ENCODE results near the gene ZNF565.
"Not testable (repeated sequence)": the region's sequence is repeated elsewhere in the genome, so short reads cannot be mapped to it uniquely, and the experiment has no call there.

ZNF565 gene

GRCh38 chr19:36210497-36210896 is 4.0 kb downstream of the ZNF565 start:
- no peak for DNase-seq (ENCODE audit: low read depth)

- no peak for DNase-seq (ENCODE audit: low read depth)
Measured at GRCh38 chr19:36209372-36209771, 5.1 kb downstream of the ZNF565 start.

- no peak for DNase-seq (ENCODE audit: low read depth)
Measured at GRCh38 chr19:36207605-36208252, 6.7 kb downstream of the ZNF565 start.

- no peak for DNase-seq (ENCODE audit: low read depth)
Measured at GRCh38 chr19:36203293-36203692, 11.2 kb downstream of the ZNF565 start.

- DNase-seq (ENCODE audit: low read depth) = no peak
Measured at GRCh38 chr19:36201684-36202083, 12.8 kb downstream of the ZNF565 start.

- no peak for DNase-seq (ENCODE audit: low read depth)
Measured at GRCh38 chr19:36198119-36198518, 16.3 kb downstream of the ZNF565 start.

GRCh38 chr19:36196249-36196648 is 18.2 kb downstream of the ZNF565 start:
- peak; percentile 37 for DNase-seq (ENCODE audit: low read depth)

- DNase-seq (ENCODE audit: low read depth) = not testable (repeated sequence)
Measured at GRCh38 chr19:36186722-36187121, 27.7 kb downstream of the ZNF565 start.

GRCh38 chr19:36183245-36183628 is 31.2 kb downstream of the ZNF565 start:
- DNase-seq (ENCODE audit: low read depth) = no peak

GRCh38 chr19:36182612-36183244 is 31.7 kb downstream of the ZNF565 start:
- DNase-seq (ENCODE audit: low read depth) = peak; percentile 36

GRCh38 chr19:36179077-36179476 is 35.4 kb downstream of the ZNF565 start:
- not testable (repeated sequence) for DNase-seq (ENCODE audit: low read depth)

- DNase-seq (ENCODE audit: low read depth) = not testable (repeated sequence)
Measured at GRCh38 chr19:36173846-36174245, 40.6 kb downstream of the ZNF565 start.

GRCh38 chr19:36172852-36173251 is 41.6 kb downstream of the ZNF565 start:
- DNase-seq (ENCODE audit: low read depth) = no peak

GRCh38 chr19:36169084-36169760 is 45.2 kb downstream of the ZNF565 start:
- DNase-seq (ENCODE audit: low read depth) = no peak

- no peak for DNase-seq (ENCODE audit: low read depth)
Measured at GRCh38 chr19:36163813-36164212, 50.7 kb downstream of the ZNF565 start.

GRCh38 chr19:36160821-36161596 is 53.5 kb downstream of the ZNF565 start:
- no peak for DNase-seq (ENCODE audit: low read depth)

GRCh38 chr19:36153126-36153525 is 61.3 kb downstream of the ZNF565 start:
- DNase-seq (ENCODE audit: low read depth) = no peak

GRCh38 chr19:36152352-36153091 is 61.9 kb downstream of the ZNF565 start, which contains the start of gene COX7A1:
COX7A1 (minus strand) TSS chr19:36152447; CDS start chr19:36152407, 40 bp downstream.
- peak; percentile 67 for DNase-seq (ENCODE audit: low read depth)

- peak; percentile 9 for DNase-seq (ENCODE audit: low read depth)
Measured at GRCh38 chr19:36152019-36152351, 62.5 kb downstream of the ZNF565 start.

GRCh38 chr19:36151144-36152018 is 63.1 kb downstream of the ZNF565 start:
- DNase-seq (ENCODE audit: low read depth) = peak; percentile 37

GRCh38 chr19:36150586-36150985 is 63.9 kb downstream of the ZNF565 start:
- no peak for DNase-seq (ENCODE audit: low read depth)

All from EH (cell line).